Neural progenitor cell (in vitro differentiated cells): ENCODE results near the gene ING1.

Experiments used
- CTCF ChIP-seq: fragments of 200-600 bp; sonication (generic); IDR thresholded peaks from 2 replicates; pipeline ENCODE4 v1.5.1; 2017; ENCODE audit warnings: antibody characterized with exemption, mild to moderate bottlenecking
- EZH2phosphoT487 ChIP-seq: fragments of 200-600 bp; sonication (generic); IDR thresholded peaks from 2 replicates; pipeline ENCODE4 v1.6.1; 2017; ENCODE audit warnings: antibody characterized with exemption

DNA sequence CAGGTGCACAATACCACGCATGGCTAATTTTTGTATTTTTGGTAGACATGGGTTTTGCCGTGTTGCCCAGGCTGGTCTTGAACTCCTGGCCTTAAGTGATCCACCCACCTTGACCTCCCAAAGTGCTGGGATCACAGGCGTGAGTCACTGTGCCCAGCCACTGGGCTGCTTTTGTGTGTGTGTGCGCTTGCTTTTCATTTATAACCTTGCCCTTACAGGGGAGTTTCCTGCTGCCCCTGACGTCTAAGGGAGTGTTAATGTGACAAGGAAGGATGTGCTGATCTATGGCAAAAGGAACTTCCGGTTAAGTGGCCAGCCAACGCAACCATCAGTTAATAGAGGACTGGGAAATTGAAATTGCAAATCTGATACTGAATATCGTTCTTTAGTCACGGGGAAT is 57.7 kb downstream of the ING1 start:
- TF ChIP-seq CTCF = no peak
- no peak for TF ChIP-seq EZH2phosphoT487
